HG02678 (cell line): ENCODE results near the gene FHDC1.

ENCODE experiments used
- ATAC-seq: cut with Tn5 transposase; IDR thresholded peaks from one replicate; pipeline ENCODE4 v1.9.1; 2021; ENCODE audit warnings: mild to moderate bottlenecking, moderate library complexity; ENCODE audit not compliant: unreplicated experiment

FHDC1 gene

DNA sequence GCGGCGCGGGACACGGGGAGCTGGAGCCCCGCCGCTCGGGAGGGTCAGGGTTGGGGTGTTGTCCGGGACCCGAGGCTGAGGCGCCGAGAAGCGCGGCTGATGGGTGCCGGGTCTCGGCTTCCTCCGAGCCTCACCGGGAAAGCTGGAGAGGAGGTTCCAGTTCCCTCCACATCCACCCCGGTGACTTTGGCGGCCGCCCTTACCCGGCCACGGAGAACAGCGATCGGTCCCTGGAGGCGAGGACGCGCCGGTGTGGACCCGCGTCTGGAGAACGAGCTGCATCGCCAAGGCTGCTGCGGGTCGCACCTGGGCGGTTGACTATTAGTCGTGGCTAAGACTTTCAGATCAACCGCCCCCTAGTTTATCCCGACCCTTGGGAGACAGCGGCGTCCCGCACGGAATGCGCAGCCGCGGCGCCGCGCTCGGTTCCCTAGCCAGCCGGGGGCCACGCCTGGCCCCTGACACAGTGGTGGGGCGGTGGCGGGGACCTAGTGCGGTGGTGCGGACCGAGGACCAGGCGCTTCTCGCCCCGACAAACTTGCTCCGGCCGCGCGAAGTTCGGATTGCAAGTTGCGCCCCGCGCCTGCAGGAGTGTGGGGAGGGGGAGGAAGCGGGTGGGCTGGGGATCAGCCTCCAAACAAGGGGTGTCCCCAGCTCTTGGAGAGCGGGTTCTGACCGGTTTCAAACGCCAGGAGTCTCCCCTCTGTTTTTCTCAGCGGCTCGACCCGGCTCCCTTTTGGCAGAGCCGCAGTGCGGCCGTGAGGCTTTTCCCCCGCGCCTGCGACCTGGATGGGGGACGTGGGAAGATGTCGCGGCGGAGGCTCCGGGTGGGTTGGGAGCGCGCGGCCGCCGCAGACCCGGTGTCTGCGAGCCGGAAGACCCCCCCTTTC, 568 bp downstream of the FHDC1 start:
- ATAC-seq = no peak

DNA sequence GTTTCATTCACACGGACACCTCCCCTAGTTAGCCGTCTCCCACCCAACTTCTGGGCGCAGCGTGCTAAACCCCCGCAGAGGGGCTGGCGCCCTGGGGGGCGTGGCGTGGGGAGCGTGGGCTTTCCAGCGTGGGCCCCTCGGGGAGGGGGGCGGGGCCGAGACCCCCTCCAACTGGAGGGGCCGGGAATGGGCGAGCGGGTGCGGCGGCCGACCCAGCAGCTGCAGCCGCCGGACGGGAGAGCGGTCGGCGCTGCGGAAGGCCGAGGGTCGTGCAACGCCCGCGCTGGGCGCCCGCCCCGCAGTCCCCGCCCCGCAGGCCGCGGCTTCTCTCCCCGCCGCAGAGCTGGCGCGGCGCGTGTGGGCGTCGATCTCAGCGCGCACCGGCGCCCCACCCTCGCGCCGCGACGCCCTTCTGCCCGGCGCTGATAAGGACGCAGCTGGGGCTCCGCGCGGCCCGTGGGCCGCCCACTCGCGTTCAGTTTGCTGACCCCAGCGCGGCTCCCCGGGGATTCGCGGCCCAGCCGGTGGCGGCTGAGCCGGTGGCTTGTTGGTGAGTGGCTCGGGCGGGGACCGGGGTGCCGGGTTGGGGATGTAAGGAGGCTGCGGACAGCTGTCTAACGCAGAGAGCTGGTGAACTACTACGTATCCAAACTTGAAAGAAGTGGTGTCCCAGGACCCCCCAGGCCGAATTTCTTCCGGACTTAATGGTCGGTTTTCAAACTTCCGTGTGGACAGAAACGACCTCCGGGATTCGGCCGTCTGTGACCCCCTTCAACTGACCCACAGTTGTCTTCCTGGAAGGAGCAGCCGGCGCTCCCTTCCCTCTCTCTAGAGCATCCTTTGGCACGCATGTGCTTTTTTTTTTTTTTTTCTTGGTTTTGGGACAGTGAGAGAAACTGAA, 1.5 kb downstream of the FHDC1 start:
- ATAC-seq = no peak

DNA sequence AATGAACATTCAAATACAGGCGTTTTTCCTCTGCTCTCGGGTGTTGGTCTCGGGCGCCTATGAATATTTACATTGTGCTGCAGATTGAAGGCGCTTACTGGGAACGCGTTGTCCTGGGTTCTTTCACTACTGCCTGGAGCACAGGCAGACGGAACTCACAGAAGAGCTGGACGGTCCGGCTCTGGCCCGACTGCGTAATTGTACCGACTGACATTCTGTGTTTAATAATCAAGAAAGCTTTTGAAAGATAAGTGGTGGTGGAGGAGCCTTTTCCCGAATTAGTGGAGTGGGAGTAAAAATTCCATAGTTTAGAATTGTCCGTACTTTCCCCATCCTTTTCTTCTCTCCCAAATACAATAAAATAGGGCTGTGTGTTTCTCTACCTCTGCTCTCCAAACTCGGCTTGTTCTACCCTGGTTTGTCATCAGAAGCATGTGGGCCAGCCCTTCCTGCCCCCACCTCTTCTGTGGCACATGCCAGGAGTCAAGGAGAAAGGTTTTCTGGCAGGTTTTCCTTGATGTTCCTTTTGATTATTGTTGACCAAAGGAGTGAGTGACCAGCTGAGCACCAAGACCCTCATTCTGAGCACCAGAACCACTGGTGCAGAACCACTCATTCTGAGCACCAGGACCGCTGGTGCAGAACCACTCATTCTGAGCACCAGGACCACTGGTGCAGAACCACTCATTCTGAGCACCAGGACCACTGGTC, 2.3 kb downstream of the FHDC1 start:
- no peak for ATAC-seq

DNA sequence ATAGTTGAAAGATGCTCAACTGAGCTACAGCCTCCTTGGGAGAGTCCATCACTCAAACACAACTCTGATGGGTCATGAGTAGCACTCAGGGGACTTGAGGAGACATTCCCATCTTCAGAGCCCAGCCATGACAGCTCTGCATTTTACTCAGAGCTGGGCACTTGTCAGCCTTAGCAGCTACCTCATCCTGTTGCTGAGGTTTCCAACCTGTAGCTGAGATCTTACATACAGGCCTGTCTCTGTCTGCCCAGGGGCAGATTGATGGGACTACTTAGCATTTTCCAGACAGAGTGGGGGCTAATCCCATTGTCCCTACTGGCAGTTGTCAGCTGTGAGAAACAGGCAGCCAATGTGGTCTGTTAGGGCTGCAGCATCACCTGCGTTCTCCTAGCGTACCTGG, 3.5 kb downstream of the FHDC1 start:
- ATAC-seq = no peak

DNA sequence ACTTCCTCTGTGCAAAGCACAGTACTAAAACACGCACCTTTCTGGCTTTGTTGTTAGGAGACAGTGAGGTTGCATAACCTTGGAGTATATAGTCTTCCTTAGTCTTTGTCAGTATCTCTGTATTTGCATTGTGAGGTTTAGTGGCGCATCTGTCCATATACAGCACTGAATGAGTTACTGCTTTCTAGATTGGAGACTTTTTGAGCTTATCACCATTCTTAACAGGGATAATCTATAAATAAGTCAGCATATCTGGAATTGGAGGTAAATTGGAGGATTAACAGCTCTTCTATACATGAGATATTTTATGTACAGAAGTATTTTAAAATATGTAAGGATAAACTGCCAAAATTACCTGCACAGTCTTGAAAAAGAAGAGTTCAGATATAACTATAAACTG, 4.3 kb downstream of the FHDC1 start:
- no peak for ATAC-seq

DNA sequence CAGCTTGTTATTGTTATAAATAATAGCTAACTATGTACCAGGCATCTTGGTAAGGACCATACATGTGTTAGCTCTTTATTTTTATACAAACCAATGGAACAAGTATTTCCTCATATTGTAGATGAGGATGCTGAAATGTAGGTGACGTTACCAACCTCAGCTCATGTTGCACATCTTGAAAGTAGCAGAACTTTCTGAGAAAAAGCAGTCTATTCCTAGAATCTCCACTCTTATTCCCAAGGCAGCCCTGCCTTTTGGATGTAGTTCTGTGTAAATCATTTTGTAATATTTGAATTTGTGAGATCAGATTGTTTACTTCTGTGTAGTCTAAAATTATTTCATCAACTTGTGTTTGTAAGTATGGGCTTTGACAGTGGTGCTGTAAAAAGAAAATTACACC, 5.3 kb downstream of the FHDC1 start:
- ATAC-seq = no peak

DNA sequence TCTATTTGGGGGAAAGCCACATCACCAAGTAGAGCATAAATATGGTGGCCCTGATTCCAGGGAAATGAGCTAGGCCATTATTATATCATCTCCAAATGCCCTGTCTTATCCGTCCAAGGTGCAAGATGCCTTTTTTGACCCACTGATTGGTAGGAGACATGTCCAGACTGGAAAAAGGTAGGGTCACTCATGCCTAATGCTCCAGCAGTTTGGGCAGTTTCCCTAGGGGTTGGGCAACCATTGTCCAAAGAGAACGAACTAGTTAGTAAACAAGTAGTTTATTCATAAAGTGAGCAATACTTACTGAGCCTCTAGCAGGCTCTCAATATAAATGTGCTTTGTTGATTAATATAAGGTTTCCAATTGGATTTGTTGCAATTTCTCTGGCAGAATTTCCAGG, 6.2 kb downstream of the FHDC1 start:
- no peak for ATAC-seq

DNA sequence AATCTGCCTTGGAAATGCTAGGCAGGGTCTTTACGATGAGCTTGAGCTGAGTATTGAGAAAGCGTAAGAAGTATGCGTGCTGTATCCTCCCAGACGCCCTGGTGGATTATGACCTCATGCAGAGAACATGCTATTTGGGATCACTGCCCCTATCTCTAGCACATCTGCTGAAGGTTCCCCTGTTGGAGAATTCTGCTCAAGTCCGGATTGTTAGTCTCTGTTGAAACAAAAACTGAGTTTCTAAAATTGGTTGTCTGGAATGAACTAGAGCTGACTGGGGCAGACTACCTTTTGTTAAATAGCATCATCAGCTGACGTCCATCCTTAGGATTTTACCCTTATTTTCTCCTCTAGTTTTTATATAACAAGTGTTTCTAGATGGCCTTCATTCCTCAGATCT, 7.5 kb downstream of the FHDC1 start:
- no peak for ATAC-seq

DNA sequence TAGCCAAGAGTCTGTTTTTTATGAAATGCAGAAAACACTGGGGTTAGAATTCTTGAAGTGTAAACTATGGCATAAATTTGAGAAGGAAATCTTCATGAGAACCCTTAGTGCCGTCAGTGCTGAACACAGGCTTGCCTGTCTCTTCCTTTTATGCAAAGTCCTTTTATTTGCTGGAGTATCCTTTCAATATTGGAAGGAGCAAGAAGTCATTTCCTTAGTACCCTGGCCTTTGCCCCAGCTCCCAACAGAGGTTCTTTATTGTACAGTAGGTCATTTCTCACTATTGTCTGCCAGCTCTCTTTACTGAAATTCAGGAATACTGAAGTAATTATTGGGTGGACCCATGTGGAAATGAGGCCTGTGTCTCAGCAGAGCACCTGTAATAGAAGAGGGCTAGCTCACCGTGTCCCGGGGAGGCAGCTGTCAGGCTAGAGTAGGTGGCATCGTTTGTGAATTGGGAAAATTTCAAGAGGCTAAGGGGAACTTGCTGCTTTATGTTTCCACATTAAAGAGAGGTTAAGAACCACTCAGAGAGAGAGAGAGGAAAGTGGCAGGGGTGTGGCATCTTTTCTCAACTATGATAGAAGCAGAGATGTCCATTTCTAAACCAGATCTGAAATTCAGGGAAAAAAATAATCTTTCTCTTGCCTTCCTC, 8.7 kb downstream of the FHDC1 start:
- no peak for ATAC-seq

DNA sequence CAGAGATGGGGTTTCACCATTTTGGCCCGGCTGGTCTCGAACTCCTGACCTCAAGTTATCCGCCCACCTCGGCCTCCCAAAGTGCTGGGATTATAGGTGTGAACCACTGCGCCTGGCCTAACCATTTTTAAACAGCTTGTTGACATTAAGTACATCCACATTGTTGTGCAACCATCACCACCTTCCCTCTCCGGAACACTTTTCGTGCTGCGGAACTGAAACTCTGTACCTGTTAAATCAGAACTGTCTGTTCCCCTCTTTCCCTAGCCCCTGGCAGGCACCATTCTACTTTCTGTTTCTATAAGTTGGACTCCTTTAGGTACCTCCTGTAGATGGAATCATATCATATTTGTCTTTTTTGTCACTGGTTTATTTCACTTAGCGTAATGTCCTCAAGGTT, 9.5 kb downstream of the FHDC1 start:
- no peak for ATAC-seq

DNA sequence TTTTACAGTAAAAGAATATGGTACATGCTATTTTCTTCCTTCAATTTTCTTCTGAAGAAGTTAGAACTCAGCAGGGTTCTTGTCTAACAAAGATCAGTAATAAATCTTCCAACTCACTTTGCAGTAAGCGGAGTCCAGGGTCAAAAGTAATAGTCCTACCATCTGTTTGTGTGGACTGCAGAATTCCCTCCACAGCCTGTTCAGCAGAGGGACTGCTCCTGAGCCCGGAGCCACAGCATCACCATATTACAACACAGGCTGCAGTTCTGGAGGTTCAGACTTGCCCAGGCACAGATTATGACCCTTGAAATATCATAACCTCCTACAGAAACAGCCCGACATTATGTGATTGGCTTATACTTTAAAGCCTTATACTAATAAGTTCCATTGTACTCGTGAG, 10.3 kb downstream of the FHDC1 start:
- no peak for ATAC-seq

DNA sequence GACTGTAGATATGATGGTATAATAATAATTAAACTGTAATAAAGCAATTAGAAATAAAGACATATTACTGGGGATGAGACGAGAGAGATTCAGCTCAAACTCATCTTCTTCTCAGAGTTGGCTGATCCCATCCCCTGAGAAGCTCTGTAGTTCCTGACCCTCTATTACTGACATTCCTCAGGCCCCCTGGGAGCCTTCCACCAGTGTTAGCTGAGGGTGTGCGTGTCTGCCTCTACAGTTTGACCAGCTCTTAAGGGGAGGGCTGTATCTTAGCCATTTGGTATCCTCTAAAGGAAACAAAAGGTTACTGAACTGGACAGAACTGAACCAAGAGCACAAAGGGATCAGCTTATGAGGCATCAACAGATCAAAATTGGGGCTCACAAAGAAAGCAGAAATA, 11.2 kb downstream of the FHDC1 start:
- ATAC-seq = no peak

DNA sequence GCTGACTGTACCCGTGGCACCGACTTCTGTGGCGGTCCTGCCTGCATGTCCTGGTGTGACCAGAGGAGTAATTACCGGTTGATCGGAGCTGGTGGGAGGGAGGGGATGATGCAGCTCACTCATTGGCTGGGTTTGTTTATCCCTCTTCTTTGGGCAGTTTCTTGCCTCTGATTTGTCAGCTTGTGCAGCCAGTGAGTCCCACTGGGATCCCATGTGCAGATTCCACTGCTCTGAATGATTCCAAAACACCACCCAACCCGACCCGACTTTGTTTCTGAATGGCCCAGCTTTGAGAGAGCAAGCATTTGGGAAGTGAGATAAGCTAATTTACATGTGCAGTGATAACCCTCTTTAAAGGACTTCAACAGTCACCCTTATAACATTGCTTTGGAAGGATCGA, 13.8 kb downstream of the FHDC1 start:
- no peak for ATAC-seq

DNA sequence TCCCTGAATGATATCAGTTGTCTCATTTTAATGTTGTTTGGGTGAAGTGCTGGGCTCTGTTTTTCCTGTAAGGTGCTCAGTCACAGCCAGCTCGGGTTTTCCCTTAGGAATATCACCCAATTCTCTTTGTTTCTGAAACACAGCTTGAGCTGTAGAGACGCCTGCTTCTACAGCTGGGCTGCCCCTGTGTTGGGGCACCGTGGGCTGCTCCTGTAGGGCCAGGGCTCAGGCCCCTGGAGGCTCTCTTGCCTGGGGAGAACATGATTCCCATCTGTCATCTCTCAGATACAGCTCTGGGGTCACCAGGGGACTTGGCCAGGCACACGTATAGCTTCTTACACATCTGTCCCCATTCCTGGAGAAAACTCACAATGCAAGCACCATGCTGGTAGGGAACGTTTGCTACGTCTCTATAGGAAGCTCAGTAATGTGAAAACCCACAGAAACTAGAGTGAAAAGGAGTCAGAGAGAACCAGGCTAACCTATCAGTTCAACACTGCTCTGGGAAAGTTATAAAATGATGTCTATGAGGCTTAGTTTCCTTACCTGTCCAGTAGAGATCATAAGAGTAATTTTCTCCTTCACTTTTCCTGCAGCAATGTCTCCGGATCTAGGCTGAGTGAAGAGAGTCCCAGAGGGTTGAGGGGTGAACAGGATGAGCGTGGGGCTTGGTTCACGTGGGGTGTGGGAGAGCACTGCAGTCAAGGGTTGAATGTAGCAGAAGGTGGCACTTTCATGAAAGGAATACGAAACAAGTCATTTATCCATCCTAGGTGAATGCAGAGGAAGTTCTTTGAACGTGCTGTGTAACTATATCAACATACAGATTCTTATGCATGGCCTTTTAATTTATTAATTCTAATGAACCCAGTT, 14.5 kb downstream of the FHDC1 start:
- ATAC-seq = no peak

DNA sequence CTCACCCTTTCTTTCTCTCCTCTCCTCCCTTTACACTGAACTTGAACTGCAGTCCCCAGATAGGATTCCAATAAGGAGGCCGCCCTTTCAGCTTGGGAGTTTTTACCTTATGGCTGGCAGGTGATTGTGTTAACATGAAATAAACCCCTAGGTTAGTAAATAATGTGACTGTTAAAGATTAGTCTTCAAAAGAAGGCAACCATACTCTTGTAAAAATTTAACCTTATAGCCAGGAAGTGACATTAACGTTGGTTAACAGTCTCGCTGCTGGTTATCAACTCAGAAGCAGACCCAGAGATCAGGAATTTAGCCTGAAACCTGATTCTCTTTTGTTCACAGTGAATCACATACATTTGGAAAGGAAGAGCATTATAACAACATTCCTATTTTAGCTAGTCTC, 15.2 kb downstream of the FHDC1 start:
- no peak for ATAC-seq

DNA sequence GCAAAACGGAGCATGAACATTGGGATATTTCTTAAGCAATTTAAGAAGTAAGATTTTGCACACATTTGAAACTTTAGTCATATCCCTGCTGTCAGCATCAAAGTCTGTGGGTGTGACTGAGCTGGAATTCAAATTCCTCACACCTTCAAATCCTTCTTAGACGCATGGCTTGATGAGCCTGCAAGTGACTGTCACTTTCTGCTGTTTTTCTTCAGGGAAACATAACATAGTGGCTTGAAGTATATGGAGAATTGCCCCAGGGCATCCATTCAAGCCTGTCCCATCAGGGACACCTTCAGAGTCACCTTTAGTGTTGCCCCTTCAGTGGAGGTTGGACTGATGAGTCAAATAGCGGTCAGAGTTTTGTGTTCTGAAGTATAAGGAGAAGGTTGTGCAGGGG, 17.4 kb downstream of the FHDC1 start:
- no peak for ATAC-seq

DNA sequence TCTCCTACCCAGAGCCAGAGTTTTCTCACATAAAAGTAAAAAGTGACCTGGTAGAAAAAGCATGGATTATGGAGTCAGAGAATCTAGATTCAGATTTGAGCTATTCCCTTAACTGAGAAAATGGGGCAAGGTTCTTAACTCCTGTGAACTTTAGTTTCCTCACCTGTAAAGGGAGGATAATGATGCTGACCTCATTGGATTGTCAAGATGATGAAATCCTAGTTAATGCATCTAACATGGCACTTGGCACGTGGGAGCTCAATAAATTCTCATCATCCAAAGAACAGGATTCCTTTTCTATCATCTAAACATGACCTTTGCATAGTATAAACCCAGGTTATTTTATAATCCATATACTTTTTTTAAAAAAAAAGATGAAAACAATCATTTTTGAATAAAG, 18.6 kb downstream of the FHDC1 start:
- ATAC-seq = no peak

DNA sequence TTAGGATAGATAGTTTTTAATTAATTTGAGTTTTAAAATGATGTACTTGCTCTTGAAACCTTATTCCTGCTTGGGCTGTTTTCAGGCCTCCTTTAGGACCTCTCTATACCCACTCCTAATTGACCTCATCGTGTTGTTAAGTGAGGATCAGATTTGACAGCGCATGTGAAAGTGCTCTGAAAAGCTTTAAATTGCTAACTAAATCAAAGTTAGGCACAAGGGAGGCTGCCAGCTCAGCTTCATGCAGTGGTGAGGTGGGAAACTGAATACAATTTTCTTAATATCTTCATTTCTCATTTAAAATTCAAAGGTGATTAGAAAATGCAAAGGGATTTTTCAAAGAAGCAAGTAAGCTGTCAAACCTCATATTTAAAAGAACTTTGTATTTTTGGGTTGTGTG, 20.0 kb downstream of the FHDC1 start:
- ATAC-seq = no peak

DNA sequence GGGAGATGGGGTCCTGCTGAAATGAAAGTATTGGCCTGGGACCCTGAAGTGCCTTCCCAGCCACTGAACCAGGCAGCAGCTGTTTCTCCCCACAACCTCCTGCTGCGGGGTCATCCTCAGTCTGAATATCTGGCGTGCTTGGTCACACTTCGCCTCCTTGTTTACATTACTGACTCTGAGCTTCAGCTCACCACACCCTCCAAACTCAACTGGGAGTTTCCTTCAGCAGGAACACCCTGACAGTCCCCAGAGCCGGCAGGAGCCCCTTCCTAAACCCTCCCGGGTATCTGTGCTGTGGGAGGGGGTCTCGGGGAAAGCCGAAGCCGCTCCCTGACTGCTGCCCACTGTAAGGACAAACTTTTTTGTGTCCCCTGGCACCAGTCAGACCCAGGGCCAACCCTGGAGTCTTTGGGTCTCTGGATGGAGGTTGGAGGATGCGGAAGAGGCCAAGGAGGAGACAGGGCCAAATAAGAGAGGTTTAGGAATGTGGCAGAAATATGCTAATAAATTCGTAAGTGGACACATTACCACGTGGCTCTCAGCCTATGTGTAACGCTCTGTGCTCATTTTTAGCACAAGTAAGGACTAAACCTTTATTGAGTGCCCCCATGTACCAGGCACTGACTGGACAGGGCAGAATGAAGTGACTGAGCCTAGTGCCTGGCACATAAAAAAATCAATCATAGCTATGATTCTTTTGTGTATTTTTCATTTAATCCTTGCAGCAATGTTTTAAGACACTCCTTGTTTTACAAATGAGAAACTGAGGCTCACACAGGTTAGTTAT, 20.7 kb downstream of the FHDC1 start:
- no peak for ATAC-seq
